SK-N-SH treated with all-trans-retinoic acid at 6 μM for 48 hours (cell line): Measurements from ENCODE around the gene FOSL1.

Experiments used
- ATAC-seq: fragments of 200-7000 bp; cut with Tn5 transposase; 3 replicates; pipeline ENCODE4 v1.9.1; 2020; ENCODE audit warnings: mild to moderate bottlenecking, moderate library complexity
- ARNTL ChIP-seq: fragments of 450-650 bp; formaldehyde crosslinking; IDR thresholded peaks from 2 replicates; pipeline ENCODE4 v1.5.0; 2020; ENCODE audit warnings: low read depth, mild to moderate bottlenecking, moderate library complexity, borderline replicate concordance
- BACH2 ChIP-seq: fragments of 250-450 bp; sonication (Bioruptor Pico); IDR thresholded peaks from 2 replicates; pipeline ENCODE4 v1.9.0; 2021; ENCODE audit warnings: mild to moderate bottlenecking, borderline replicate concordance
- CREB5 ChIP-seq: fragments of 250-450 bp; sonication (Bioruptor Pico); IDR thresholded peaks from 2 replicates; pipeline ENCODE4 v1.5.1; 2020; ENCODE audit warnings: low read depth, mild to moderate bottlenecking, moderate library complexity
- CSDC2 ChIP-seq: fragments of 250-450 bp; sonication (Bioruptor Pico); IDR thresholded peaks from 2 replicates; pipeline ENCODE4 v1.5.0; 2020; ENCODE audit warnings: mild to moderate bottlenecking, moderate library complexity
- ESRRG ChIP-seq: fragments of 250-450 bp; sonication (Bioruptor Pico); IDR thresholded peaks from 2 replicates; pipeline ENCODE4 v1.6.1; 2021; ENCODE audit warnings: mild to moderate bottlenecking
- ISL1 ChIP-seq: fragments of 250-450 bp; sonication (Bioruptor Pico); IDR thresholded peaks from 2 replicates; pipeline ENCODE4 v2.1.2; 2022; ENCODE audit warnings: mild to moderate bottlenecking, moderate library complexity
- OSR1 ChIP-seq: fragments of 250-450 bp; sonication (Bioruptor Pico); IDR thresholded peaks from 2 replicates; pipeline ENCODE4 v1.8.0; 2022; ENCODE audit warnings: moderate library complexity, mild to moderate bottlenecking, inconsistent platforms
- PATZ1 ChIP-seq: fragments of 250-450 bp; sonication (Bioruptor Pico); IDR thresholded peaks from 2 replicates; pipeline ENCODE4 v1.8.0; 2020; ENCODE audit warnings: mild to moderate bottlenecking, moderate library complexity, borderline replicate concordance
- POU6F1 ChIP-seq: fragments of 250-450 bp; sonication (Bioruptor Pico); IDR thresholded peaks from 2 replicates; pipeline ENCODE4 v1.8.0; 2021; ENCODE audit warnings: low read depth, mild to moderate bottlenecking, moderate library complexity, borderline replicate concordance
- PPARA ChIP-seq: fragments of 250-450 bp; sonication (Bioruptor Pico); IDR thresholded peaks from 2 replicates; pipeline ENCODE4 v1.5.0; 2020; ENCODE audit warnings: mild to moderate bottlenecking, borderline replicate concordance
- RARB ChIP-seq: fragments of 250-450 bp; sonication (Bioruptor Pico); IDR thresholded peaks from 2 replicates; pipeline ENCODE4 v1.8.0; 2021; ENCODE audit warnings: mild to moderate bottlenecking, moderate library complexity
- TCF4 ChIP-seq: fragments of 250-450 bp; sonication (Bioruptor Pico); IDR thresholded peaks from 2 replicates; pipeline ENCODE4 v1.8.0; 2021; ENCODE audit warnings: mild to moderate bottlenecking, moderate library complexity, borderline replicate concordance
- TSHZ2 ChIP-seq: fragments of 250-450 bp; sonication (Bioruptor Pico); IDR thresholded peaks from 2 replicates; pipeline ENCODE4 v1.5.0; 2020; ENCODE audit warnings: mild to moderate bottlenecking, moderate library complexity
- ZFP3 ChIP-seq: fragments of 250-450 bp; sonication (Bioruptor Pico); IDR thresholded peaks from 2 replicates; pipeline ENCODE4 v1.5.0; 2020; ENCODE audit warnings: mild to moderate bottlenecking, moderate library complexity
- ZFP30 ChIP-seq: fragments of 450-650 bp; formaldehyde crosslinking; IDR thresholded peaks from 2 replicates; pipeline ENCODE4 v1.5.0; 2022; ENCODE audit warnings: mild to moderate bottlenecking, moderate library complexity
- ZNF565 ChIP-seq: fragments of 450-650 bp; formaldehyde crosslinking; conservative IDR thresholded peaks from 2 replicates; pipeline ENCODE4 v1.5.0; 2020; ENCODE audit warnings: low read depth, mild to moderate bottlenecking, moderate library complexity
- ZNF70 ChIP-seq: fragments of 450-650 bp; formaldehyde crosslinking; IDR thresholded peaks from 2 replicates; pipeline ENCODE4 v1.5.0; 2020; ENCODE audit warnings: mild to moderate bottlenecking, moderate library complexity
- ZNF8 ChIP-seq: fragments of 450-650 bp; formaldehyde crosslinking; IDR thresholded peaks from 2 replicates; pipeline ENCODE4 v1.5.0; 2020; ENCODE audit warnings: mild to moderate bottlenecking, moderate library complexity

FOSL1 gene

GRCh38 chr11:65897020-65897471 is 3.1 kb downstream of the FOSL1 start:
- TF ChIP-seq BACH2 (CRISPR knock-in tag) (no peak), CREB5 (CRISPR knock-in tag) (no peak), ZNF70 (CRISPR knock-in tag) (no peak), ESRRG (CRISPR knock-in tag) (no peak), POU6F1 (CRISPR knock-in tag) (no peak), ZFP3 (CRISPR knock-in tag) (no peak), ARNTL (CRISPR knock-in tag) (no peak), RARB (CRISPR knock-in tag) (no peak), CSDC2 (no peak), TSHZ2 (CRISPR knock-in tag) (no peak), ISL1 (CRISPR knock-in tag) (no peak), ZFP30 (no peak), TCF4 (CRISPR knock-in tag) (no peak), ZNF8 (CRISPR knock-in tag) (no peak), PPARA (CRISPR knock-in tag) (no peak)

GRCh38 chr11:65896034-65896999 is 3.9 kb downstream of the FOSL1 start:
- no peak for ATAC-seq
- TF ChIP-seq OSR1 (CRISPR knock-in tag) (no peak), RARB (CRISPR knock-in tag) (no peak)

More at GRCh38 chr11:65897020-65897471, 3.1 kb downstream of the FOSL1 start:
- no peak for ATAC-seq

- no peak for TF ChIP-seq ARNTL (CRISPR knock-in tag)
- no peak for ATAC-seq
Observed at GRCh38 chr11:65895482-65895981, 4.7 kb downstream of the FOSL1 start.

- TF ChIP-seq ZNF565, result no peak
- no peak for TF ChIP-seq ZNF70 (CRISPR knock-in tag)
- TF ChIP-seq POU6F1 (CRISPR knock-in tag), result no peak
- TF ChIP-seq PATZ1 (CRISPR knock-in tag), result no peak
- no peak for TF ChIP-seq CSDC2
- TF ChIP-seq TCF4 (CRISPR knock-in tag), result no peak
- no peak for TF ChIP-seq ZFP30
- TF ChIP-seq OSR1 (CRISPR knock-in tag), result no peak
- TF ChIP-seq, all 23 proteins: peak for 0
- ATAC-seq, result no peak
Observed at GRCh38 chr11:65894034-65894591, 6.1 kb downstream of the FOSL1 start.
